Breast epithelium (tissue), 4 donors: ENCODE results near the gene PKDCC. TPM values are rescaled to one million over a fixed set of nuclear protein-coding genes. Genes with fewer than 3 reads are reported as not detected.

Experiments used
- DNase-seq, 2 donors: peaks; one replicate each; pipeline ENCODE4 v3.0.0-alpha.2; 2019; ENCODE audit warnings: low spot score in 2 of 2
- H3K27ac ChIP-seq, 2 donors: fragments of 200-600 bp; sonication (generic) in 1 of 2; one replicate each; pipeline ENCODE4 v1.5.1; 2016 to 2019; ENCODE audit warnings: mild to moderate bottlenecking in 1 of 2
- H3K27me3 ChIP-seq, 2 donors: fragments of 200-600 bp; sonication (generic) in 1 of 2; one replicate each; pipeline versions ENCODE4 v1.5.1 to v1.6.0; 2017 to 2019; ENCODE audit warnings: control low read depth in 1 of 2, mild to moderate bottlenecking in 1 of 2
- H3K36me3 ChIP-seq: fragments of 200-600 bp; one replicate; pipeline ENCODE4 v1.5.1; 2019
- H3K4me1 ChIP-seq, 2 donors: fragments of 200-600 bp; sonication (generic); one replicate each; pipeline ENCODE4 v1.5.1; 2016 to 2019; ENCODE audit warnings: control low read depth in 1 of 2
- H3K4me3 ChIP-seq, 3 donors: fragments of 200-600 bp; sonication (generic); 1 replicate in 2 of 3; 2 replicates in 1 of 3; pipeline ENCODE4 v1.5.1; 2016 to 2019; ENCODE audit warnings: mild to moderate bottlenecking in 3 of 3, moderate library complexity in 2 of 3
- H3K9me3 ChIP-seq, 2 donors: fragments of 200-600 bp; sonication (generic) in 1 of 2; one replicate each; pipeline ENCODE4 v1.5.1; 2016 to 2019; ENCODE audit warnings: control low read depth in 1 of 2
- POLR2A ChIP-seq: fragments of 450-650 bp; IDR thresholded peaks from one replicate; pipeline ENCODE4 v1.6.1; 2016; ENCODE audit warnings: antibody characterized with exemption, mild to moderate bottlenecking, moderate library complexity
- POLR2AphosphoS5 ChIP-seq, 3 donors: sonication (generic); formaldehyde crosslinking; IDR thresholded peaks; one replicate each; pipeline ENCODE4 v1.6.1; 2017; ENCODE audit warnings: antibody characterized with exemption in 3 of 3
- intact Hi-C: fragments of 100-400 bp; cut with DNase I; formaldehyde crosslinking; loops from one replicate; pipeline ENCODE4 v1.15.1; 2023; ENCODE audit warnings: low total_unique reads
- total RNA-seq, 3 donors: library from RNA; depleted of rRNA; stranded (reverse); fragments of >200 nt; gene quantifications; one replicate each; pipeline ENCODE4 v1.1.0, GENCODE V29; 2016
- TF ChIP-seq, protein P1 (sequence below), 3 donors: fragments of 450-650 bp; IDR thresholded peaks; one replicate each; pipeline ENCODE4 v1.5.1; 2016 to 2017; ENCODE audit warnings: antibody characterized with exemption in 3 of 3, mild to moderate bottlenecking in 3 of 3, moderate library complexity in 3 of 3

Gene PKDCC
- total RNA-seq, 3 donors from 2014 or later, result 19.3 to 131 (median 95.4) TPM

DNA sequence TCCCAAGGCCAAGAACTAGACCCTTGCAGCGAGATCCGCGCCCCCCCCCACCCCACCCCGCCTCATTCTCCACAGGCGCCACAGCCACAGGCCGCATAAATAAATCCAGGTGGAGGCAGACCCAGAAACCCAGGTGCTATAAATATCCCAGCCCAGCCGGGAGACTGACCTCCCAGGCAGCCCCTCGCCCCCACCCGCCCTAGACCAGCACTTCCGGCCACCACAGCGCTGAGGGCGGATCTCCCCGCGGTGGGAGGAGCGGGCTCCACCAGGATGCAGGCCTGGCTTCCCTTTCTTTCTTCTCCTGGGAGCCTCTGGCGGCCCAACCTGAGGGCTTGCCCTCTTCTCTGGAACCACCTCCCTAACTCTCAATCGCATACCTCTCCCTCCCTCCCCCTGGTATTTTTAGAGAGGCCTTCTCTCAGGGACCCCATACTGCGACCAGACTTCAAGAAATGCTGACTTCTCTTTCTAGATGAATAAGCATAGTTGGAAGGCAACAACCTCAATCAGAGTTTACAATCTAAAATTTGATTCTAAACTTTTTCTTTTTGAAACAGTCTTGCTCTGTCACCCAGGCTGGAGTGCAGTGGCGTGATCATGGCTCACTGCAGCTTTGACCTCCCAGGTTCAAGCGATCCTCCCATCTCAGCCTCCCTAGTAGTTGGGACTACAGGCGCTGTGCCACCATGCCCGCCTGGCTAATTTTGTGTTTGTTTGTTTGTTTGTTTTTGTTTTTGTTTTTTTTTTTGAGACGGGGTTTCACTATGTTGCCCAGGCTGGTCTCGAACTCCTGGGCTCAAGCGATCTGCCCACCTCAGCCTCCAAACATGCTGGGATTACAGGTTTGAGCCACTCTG lies 55.0 kb downstream of the PKDCC start:
- H3K27ac ChIP-seq, result peak overlapping the region; percentile 89 to 92
- H3K4me1 ChIP-seq, result peaks cover 0 to 8% of the 10 kb centered on the region in 2 donors
- peak overlapping the region; percentile 38 to 78 (median 54) for H3K4me3 ChIP-seq
- intact Hi-C loops, result loop anchor here (10.0 kb wide), 1 partner anchor 132 kb away; no protein-coding TSS in a partner anchor
- no peaks in the 10 kb centered on the region for H3K27me3 ChIP-seq
- DNase-seq, result peak in 1 of 2 donors; percentile 56
- TF ChIP-seq POLR2A (no peak), POLR2AphosphoS5 (IDR thresholded peaks at IDR 0.05) (no peak)
- TF ChIP-seq, protein P1, sequence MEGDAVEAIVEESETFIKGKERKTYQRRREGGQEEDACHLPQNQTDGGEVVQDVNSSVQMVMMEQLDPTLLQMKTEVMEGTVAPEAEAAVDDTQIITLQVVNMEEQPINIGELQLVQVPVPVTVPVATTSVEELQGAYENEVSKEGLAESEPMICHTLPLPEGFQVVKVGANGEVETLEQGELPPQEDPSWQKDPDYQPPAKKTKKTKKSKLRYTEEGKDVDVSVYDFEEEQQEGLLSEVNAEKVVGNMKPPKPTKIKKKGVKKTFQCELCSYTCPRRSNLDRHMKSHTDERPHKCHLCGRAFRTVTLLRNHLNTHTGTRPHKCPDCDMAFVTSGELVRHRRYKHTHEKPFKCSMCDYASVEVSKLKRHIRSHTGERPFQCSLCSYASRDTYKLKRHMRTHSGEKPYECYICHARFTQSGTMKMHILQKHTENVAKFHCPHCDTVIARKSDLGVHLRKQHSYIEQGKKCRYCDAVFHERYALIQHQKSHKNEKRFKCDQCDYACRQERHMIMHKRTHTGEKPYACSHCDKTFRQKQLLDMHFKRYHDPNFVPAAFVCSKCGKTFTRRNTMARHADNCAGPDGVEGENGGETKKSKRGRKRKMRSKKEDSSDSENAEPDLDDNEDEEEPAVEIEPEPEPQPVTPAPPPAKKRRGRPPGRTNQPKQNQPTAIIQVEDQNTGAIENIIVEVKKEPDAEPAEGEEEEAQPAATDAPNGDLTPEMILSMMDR (IDR thresholded peaks at IDR 0.05), result no peak
- no peaks in the 10 kb centered on the region for H3K36me3 ChIP-seq
- peaks cover 0 to 6% of the 10 kb centered on the region in 2 donors for H3K9me3 ChIP-seq

DNA sequence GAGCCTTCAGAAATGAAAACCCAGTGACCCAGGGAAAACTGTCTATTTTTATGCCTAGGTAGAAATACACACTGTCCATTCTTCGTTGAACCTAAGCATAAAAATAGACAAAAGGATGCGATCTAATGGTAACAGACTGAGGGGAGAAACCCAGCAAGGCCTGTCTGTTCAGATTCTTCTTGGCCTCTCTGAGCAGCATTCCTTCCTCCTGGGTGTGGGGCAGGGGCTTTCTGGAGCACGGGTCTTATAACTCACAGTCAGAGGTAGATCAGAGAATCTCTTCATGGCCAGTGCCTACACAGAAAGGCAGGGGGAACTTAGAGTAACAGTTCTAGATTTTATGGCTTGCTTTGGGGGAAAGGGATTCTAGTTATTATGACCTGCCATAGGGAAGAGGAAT lies 56.0 kb downstream of the PKDCC start:
- Histone ChIP-seq H3K36me3 (no peaks in the 10 kb centered on the region), H3K9me3 (peaks cover 0 to 6% of the 10 kb centered on the region in 2 donors), H3K4me3 (no peak overlapping the region), H3K4me1 (peaks cover 0 to 8% of the 10 kb centered on the region in 2 donors), H3K27ac (peak overlapping the region; percentile 3 to 89), H3K27me3 (no peaks in the 10 kb centered on the region)
- intact Hi-C loops, result loop anchor here (10.0 kb wide), 1 partner anchor 131 kb away; no protein-coding TSS in a partner anchor
- TF ChIP-seq POLR2A (no peak), POLR2AphosphoS5 (IDR thresholded peaks at IDR 0.05) (no peak)
- TF ChIP-seq, protein P1 (IDR thresholded peaks at IDR 0.05), result no peak
- no peak for DNase-seq

- Histone ChIP-seq H3K36me3 (no peaks in the 10 kb centered on the region), H3K27ac (no peak overlapping the region), H3K4me1 (peaks cover 0 to 8% of the 10 kb centered on the region in 2 donors), H3K4me3 (no peak overlapping the region), H3K9me3 (peaks cover 0 to 6% of the 10 kb centered on the region in 2 donors), H3K27me3 (no peaks in the 10 kb centered on the region)
- intact Hi-C loops, result loop anchor here (10.0 kb wide), 1 partner anchor 130 kb away; no protein-coding TSS in a partner anchor
- no peak for TF ChIP-seq POLR2AphosphoS5 (IDR thresholded peaks at IDR 0.05)
- TF ChIP-seq, protein P1 (IDR thresholded peaks at IDR 0.05), result no peak
- no peak for DNase-seq
These were observed 56.8 kb downstream of the PKDCC start for GRCh38 chr2:42104621-42105020.

DNA sequence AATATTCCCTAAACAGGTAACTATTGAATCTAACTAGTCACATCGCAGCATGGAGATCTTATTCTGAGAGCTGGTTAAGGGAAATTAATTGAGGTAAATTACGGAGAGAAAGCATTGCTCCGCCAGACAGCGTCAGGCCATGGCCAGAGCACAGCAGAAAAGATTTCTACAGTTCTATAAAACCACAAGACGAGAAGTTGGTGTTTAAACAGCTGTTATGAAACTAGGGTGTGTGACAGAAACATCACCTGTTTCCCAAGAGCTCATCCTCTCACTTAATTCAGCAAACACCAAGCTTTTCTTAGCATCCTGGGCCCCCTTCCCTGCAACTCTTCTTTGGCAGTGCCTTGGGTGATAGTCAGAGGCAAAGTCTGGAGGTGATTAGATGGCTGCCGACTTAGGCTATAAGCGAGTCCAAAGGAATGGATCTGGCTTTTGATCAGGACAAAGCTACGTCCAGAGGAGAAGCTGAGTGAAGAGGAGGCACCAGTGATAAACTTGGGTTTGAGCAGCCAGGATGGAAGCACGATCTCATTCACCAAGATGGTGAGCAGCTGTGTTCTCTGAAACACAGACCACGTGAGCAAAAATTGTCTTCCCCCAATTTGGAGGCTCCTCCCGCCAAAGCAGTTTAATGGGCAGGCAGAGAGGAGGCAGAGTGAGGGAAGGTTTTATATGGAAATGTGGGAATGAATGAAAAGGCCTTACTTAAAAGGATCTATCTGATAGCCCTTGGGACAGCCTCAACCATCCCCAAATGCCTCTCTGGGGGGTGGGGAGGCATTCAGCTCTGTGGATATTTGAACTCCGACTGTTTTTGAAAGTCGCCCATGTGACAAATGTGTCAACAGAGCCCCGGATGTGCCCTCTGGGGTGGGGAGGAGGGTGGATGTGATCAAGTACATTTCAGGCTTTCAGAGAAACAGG lies 57.8 kb downstream of the PKDCC start:
- TF ChIP-seq POLR2A (no peak), POLR2AphosphoS5 (IDR thresholded peaks at IDR 0.05) (no peak)
- TF ChIP-seq, protein P1 (IDR thresholded peaks at IDR 0.05), result no peak
- no peak for DNase-seq
- Histone ChIP-seq H3K27ac (peak overlapping the region; percentile 64 to 66), H3K36me3 (no peaks in the 10 kb centered on the region), H3K4me3 (no peak overlapping the region), H3K4me1 (peaks cover 0 to 8% of the 10 kb centered on the region in 2 donors), H3K27me3 (no peaks in the 10 kb centered on the region), H3K9me3 (no peaks in the 10 kb centered on the region)
- intact Hi-C loops, result loop anchor here (10.0 kb wide), 1 partner anchor 129 kb away; no protein-coding TSS in a partner anchor
